HG02763 (cell line): ENCODE data around the gene ZNF670.

Source experiments
- ATAC-seq: cut with Tn5 transposase; IDR thresholded peaks from one replicate; pipeline ENCODE4 v1.9.1; 2021; ENCODE audit warnings: mild to moderate bottlenecking, moderate library complexity; ENCODE audit not compliant: unreplicated experiment

Gene ZNF670

GRCh38 chr1:247104965-247105364 is 26.4 kb upstream of the ZNF670 start:
- ATAC-seq, result no peak

GRCh38 chr1:247103859-247104591 is 25.4 kb upstream of the ZNF670 start, which contains the start of gene ZNF669:
Gene ZNF669 (minus strand): TSS chr1:247104356. CDS start chr1:247104199, 157 bp downstream.
- peak; percentile 100 for ATAC-seq

GRCh38 chr1:247102381-247102780 is 23.8 kb upstream of the ZNF670 start:
- no peak for ATAC-seq

- no peak for ATAC-seq
Measured at GRCh38 chr1:247100676-247101279, 22.2 kb upstream of the ZNF670 start.

GRCh38 chr1:247096958-247097357 is 18.3 kb upstream of the ZNF670 start:
- no peak for ATAC-seq

- ATAC-seq, result no peak
Measured at GRCh38 chr1:247096544-247096943, 17.9 kb upstream of the ZNF670 start.

GRCh38 chr1:247096112-247096511 is 17.5 kb upstream of the ZNF670 start:
- ATAC-seq, result no peak

GRCh38 chr1:247090455-247090854 is 11.8 kb upstream of the ZNF670 start:
- ATAC-seq, result no peak

GRCh38 chr1:247089616-247090375 is 11.2 kb upstream of the ZNF670 start:
- ATAC-seq, result no peak

GRCh38 chr1:247088967-247089366 is 10.4 kb upstream of the ZNF670 start:
- ATAC-seq, result no peak

- no peak for ATAC-seq
Measured at GRCh38 chr1:247087256-247087655, 8.6 kb upstream of the ZNF670 start.

GRCh38 chr1:247085310-247085709 is 6.7 kb upstream of the ZNF670 start:
- ATAC-seq, result no peak

- no peak for ATAC-seq
Measured at GRCh38 chr1:247084771-247085170, 6.2 kb upstream of the ZNF670 start.

- no peak for ATAC-seq
Measured at GRCh38 chr1:247079141-247079874, 697 bp upstream of the ZNF670 start.

- ATAC-seq, result peak; percentile 16
Measured at GRCh38 chr1:247077876-247078257, 744 bp downstream of the ZNF670 start.

GRCh38 chr1:247077213-247077612 is 1.4 kb downstream of the ZNF670 start:
- ATAC-seq, result no peak

- no peak for ATAC-seq
Measured at GRCh38 chr1:247070645-247071044, 8.0 kb downstream of the ZNF670 start.

- ATAC-seq, result no peak
Measured at GRCh38 chr1:247064304-247064703, 14.3 kb downstream of the ZNF670 start.

GRCh38 chr1:247060771-247061170 is 17.8 kb downstream of the ZNF670 start:
- no peak for ATAC-seq

GRCh38 chr1:247056071-247056470 is 22.5 kb downstream of the ZNF670 start:
- ATAC-seq, result no peak

GRCh38 chr1:247054992-247055415 is 23.6 kb downstream of the ZNF670 start:
- ATAC-seq, result no peak
